ENCODE results near the gene VPS33B.
A peak's percentile ranks its signal among the peaks of the same experiment; 100 is the strongest.

The VPS33B gene

GRCh38 chr15:91007266-91007665 lies 15.1 kb downstream of the VPS33B start:
- Mint-ChIP-seq H3K27ac (no peak overlapping the region), H3K36me3 (ENCODE audit: low read depth) (peaks cover 31% of the 10 kb centered on the region), H3K4me3 (no peak overlapping the region), H3K9me3 (no peaks in the 10 kb centered on the region), H3K27me3 (no peaks in the 10 kb centered on the region), H3K4me1 (no peaks in the 10 kb centered on the region)
- ATAC-seq (no peak), DNase-seq (no peak)

- DNase-seq (no peak), ATAC-seq (no peak)
- peaks cover 38% of the 10 kb centered on the region for H3K36me3 Mint-ChIP-seq (ENCODE audit: low read depth)
- H3K4me3 Mint-ChIP-seq, result no peak overlapping the region
- H3K27me3 Mint-ChIP-seq, result no peaks in the 10 kb centered on the region
- no peaks in the 10 kb centered on the region for H3K9me3 Mint-ChIP-seq
- no peaks in the 10 kb centered on the region for H3K4me1 Mint-ChIP-seq
- H3K27ac Mint-ChIP-seq, result no peak overlapping the region
Observed at GRCh38 chr15:91001209-91001608, 21.2 kb downstream of the VPS33B start.

- no peak for DNase-seq
- Mint-ChIP-seq H3K4me3 (no peak overlapping the region), H3K27ac (no peak overlapping the region), H3K9me3 (no peaks in the 10 kb centered on the region), H3K27me3 (no peaks in the 10 kb centered on the region), H3K36me3 (ENCODE audit: low read depth) (peaks cover 38% of the 10 kb centered on the region), H3K4me1 (peaks cover 14% of the 10 kb centered on the region)
- ATAC-seq, result no peak
Observed at GRCh38 chr15:90998737-90999136, 23.7 kb downstream of the VPS33B start.

DNA sequence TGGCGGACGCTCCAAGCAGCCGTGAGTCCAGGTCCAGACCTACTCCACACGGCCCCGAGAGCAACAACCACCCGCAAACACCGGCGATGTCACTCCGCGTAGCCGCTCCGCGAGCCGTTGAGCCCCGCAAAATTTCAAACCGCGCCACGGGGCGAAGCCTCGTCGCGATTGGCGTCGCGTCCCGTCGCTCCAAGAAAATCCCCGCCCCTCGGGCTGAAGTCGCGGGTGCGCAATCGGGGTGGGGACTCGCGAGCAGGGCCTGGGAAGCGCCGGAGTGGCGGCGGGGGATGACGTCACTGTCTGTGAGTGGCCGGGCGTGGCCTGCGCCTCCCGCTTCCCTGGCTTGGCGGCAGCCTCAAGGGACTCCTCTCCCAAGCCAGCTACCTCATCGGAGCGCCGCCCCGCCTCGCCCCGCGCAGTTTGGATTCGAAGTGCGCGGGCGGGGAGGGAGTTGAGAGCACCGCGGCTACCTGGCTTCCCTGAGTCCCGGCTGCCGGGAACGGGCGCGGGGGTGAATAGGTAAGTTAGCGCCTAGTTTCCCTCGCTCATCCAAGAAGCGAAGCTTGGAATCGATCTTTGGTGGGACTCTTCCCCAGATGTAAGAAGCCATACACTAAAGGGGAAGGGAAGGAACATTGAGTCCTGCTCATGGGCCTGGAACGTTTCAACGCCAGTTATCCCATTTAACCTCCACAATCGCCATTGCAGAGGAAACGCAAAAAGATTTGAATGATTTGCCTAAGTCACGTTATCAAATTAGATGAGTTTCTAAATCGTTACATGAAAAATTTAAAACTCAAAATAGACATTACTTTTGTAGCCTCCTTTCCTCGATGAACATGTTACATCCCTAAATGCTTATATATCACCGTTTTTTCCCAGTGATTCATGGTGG lies 27.7 kb downstream of the VPS33B start, which contains the start of gene PRC1:
PRC1 (minus strand) TSS at position 119 of the 895 bp plus-strand sequence; CDS start at position 1, 118 bp downstream.
- peak; percentile 100 for ATAC-seq
- H3K27ac Mint-ChIP-seq, result peak within 1 kb of the TSS; percentile 99
- peaks cover 31% of the 10 kb centered on the region for H3K4me1 Mint-ChIP-seq
- H3K36me3 Mint-ChIP-seq (ENCODE audit: low read depth), result peaks cover 24% of the 10 kb centered on the region
- H3K4me3 Mint-ChIP-seq, result peak within 1 kb of the TSS; percentile 99
- no peaks in the 10 kb centered on the region for H3K9me3 Mint-ChIP-seq
- H3K27me3 Mint-ChIP-seq, result no peaks in the 10 kb centered on the region
- peak; percentile 99 for DNase-seq

- Mint-ChIP-seq H3K4me3 (peak overlapping the region; percentile 99), H3K36me3 (ENCODE audit: low read depth) (peaks cover 20% of the 10 kb centered on the region), H3K27ac (peak overlapping the region; percentile 99), H3K9me3 (no peaks in the 10 kb centered on the region), H3K4me1 (peaks cover 31% of the 10 kb centered on the region), H3K27me3 (no peaks in the 10 kb centered on the region)
- DNase-seq (peak; percentile 15), ATAC-seq (peak; percentile 4)
Observed at GRCh38 chr15:90994059-90994416, 28.4 kb downstream of the VPS33B start.

DNA sequence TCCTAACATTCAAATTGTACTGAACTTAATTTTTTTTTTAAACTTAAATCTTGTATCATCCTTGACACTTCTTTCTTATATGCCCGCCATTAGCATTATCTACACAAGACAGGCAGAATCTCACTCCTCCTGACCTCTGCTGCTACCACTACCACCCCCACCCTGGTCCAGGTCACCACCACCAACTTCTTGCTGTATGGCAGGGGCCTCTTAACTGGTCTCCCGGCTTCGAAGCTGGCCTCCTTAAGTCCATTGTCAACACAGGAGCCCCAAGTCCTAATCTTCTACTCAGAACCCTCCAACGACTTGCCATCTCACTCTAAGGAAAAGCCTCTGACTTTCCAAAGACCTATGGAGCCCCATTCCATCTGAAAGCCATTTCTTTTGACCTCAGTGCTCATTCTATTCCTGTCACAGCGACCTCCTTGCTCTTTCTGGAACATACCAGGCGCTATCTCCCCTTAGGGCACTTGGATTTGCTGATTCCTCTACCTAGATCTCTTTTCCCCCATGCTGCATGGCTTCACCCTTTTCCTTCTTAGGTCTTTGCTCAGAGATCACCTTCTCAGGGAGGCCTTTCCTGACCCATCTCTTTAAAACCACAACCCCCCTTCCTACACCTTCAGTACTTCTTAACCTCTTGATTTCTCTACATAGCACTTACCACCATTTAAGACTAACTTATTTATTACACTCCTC lies 30.7 kb downstream of the VPS33B start:
- peaks cover 9% of the 10 kb centered on the region for H3K36me3 Mint-ChIP-seq (ENCODE audit: low read depth)
- peaks cover 43% of the 10 kb centered on the region for H3K4me1 Mint-ChIP-seq
- H3K27ac Mint-ChIP-seq, result no peak overlapping the region
- DNase-seq (no peak), ATAC-seq (no peak)
- H3K9me3 Mint-ChIP-seq, result no peaks in the 10 kb centered on the region
- H3K27me3 Mint-ChIP-seq, result no peaks in the 10 kb centered on the region
- H3K4me3 Mint-ChIP-seq, result no peak overlapping the region

DNA sequence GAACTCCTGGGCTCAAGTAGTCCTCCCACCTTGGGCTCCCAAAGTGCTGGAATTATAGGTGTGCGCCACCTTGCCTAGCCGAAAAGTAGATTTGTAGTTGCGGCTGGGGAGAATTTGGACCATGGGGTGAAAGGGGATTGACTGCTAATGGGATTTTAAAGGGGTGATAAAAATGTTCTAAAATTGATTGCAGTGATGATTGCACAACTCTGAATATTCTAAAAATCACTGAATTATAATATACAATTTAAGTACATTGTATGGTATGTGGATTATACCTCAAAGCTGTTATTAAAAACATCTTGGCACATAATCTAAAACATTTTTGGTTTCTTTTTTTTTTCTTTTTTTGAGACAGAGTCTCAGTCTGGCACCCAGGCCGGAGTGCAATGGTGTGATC lies 31.9 kb downstream of the VPS33B start:
- no peak overlapping the region for H3K27ac Mint-ChIP-seq
- peaks cover 37% of the 10 kb centered on the region for H3K4me1 Mint-ChIP-seq
- H3K27me3 Mint-ChIP-seq, result no peaks in the 10 kb centered on the region
- no peak for DNase-seq
- no peak for ATAC-seq
- H3K4me3 Mint-ChIP-seq, result no peak overlapping the region
- no peaks in the 10 kb centered on the region for H3K9me3 Mint-ChIP-seq
- peaks cover 9% of the 10 kb centered on the region for H3K36me3 Mint-ChIP-seq (ENCODE audit: low read depth)

DNA sequence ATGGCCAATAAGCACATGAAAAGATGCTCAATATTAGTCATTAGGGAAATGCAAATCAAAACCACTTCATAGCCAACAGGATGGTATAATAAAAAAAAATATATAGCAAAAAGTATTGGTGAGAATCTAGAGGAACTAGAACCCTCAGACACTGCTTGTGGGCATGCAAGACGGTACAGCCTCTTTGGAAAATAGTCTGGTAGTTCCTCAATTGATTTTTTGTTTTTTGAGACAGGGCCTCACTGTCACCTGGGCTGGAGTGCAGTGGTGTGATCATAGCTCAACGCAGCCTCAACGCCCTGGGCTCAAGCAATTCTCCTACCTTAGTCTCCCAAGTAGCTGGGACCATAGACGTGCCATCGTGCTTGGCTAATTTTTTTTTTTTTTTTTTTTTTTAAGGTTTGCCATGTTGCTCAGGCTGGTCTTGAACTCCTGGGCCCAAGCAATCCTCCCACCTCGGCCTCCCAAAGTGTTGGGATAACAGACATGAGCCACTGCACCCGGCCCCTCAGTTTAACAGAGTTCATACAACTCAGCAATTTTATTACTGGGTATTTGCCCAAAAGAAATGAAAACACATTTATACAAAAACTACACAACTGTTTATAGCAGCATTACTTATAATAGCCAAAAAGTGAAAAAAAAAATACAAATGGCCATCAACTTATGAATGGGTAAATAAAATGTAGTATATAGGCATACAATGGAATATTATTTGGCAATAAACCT lies 33.2 kb downstream of the VPS33B start:
- no peaks in the 10 kb centered on the region for H3K27me3 Mint-ChIP-seq
- H3K27ac Mint-ChIP-seq, result no peak overlapping the region
- ATAC-seq (no peak), DNase-seq (no peak)
- no peak overlapping the region for H3K4me3 Mint-ChIP-seq
- peaks cover 13% of the 10 kb centered on the region for H3K36me3 Mint-ChIP-seq (ENCODE audit: low read depth)
- peaks cover 29% of the 10 kb centered on the region for H3K4me1 Mint-ChIP-seq
- H3K9me3 Mint-ChIP-seq, result no peaks in the 10 kb centered on the region

GRCh38 chr15:90988296-90988695 lies 34.1 kb downstream of the VPS33B start:
- no peak overlapping the region for H3K4me3 Mint-ChIP-seq
- DNase-seq, result no peak
- no peaks in the 10 kb centered on the region for H3K27me3 Mint-ChIP-seq
- peaks cover 27% of the 10 kb centered on the region for H3K4me1 Mint-ChIP-seq
- H3K27ac Mint-ChIP-seq, result no peak overlapping the region
- H3K36me3 Mint-ChIP-seq (ENCODE audit: low read depth), result peaks cover 19% of the 10 kb centered on the region
- no peak for ATAC-seq
- H3K9me3 Mint-ChIP-seq, result no peaks in the 10 kb centered on the region

DNA sequence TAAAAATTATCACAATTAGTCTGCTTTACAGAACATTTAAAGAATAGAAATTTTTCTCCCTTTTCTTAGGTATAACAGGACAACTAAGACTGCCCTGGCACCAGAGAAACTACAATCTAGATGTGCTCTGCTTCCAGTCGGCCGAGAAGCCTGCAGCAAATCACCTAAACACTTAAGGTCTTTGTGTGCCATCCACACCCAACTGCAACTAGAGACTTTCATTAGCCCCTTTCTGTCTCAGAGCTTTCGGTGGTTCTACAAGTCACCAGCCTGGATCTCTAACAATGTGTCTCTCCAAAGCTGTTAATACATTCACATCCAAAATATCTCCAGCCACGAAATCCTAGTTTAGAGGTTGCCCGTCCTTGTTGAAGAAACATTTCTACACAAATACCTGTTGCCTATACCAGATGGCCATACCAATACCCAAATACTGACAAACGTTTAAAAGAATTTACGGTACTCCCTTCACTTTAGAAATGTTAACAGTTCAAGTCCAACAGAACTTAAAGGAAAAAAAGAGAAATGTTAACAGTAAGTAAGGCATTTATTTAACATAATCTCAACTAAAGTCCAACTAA lies 34.7 kb downstream of the VPS33B start:
- peaks cover 24% of the 10 kb centered on the region for H3K36me3 Mint-ChIP-seq (ENCODE audit: low read depth)
- DNase-seq (no peak), ATAC-seq (no peak)
- H3K27me3 Mint-ChIP-seq, result no peaks in the 10 kb centered on the region
- no peak overlapping the region for H3K27ac Mint-ChIP-seq
- H3K9me3 Mint-ChIP-seq, result no peaks in the 10 kb centered on the region
- no peak overlapping the region for H3K4me3 Mint-ChIP-seq
- peaks cover 21% of the 10 kb centered on the region for H3K4me1 Mint-ChIP-seq

DNA sequence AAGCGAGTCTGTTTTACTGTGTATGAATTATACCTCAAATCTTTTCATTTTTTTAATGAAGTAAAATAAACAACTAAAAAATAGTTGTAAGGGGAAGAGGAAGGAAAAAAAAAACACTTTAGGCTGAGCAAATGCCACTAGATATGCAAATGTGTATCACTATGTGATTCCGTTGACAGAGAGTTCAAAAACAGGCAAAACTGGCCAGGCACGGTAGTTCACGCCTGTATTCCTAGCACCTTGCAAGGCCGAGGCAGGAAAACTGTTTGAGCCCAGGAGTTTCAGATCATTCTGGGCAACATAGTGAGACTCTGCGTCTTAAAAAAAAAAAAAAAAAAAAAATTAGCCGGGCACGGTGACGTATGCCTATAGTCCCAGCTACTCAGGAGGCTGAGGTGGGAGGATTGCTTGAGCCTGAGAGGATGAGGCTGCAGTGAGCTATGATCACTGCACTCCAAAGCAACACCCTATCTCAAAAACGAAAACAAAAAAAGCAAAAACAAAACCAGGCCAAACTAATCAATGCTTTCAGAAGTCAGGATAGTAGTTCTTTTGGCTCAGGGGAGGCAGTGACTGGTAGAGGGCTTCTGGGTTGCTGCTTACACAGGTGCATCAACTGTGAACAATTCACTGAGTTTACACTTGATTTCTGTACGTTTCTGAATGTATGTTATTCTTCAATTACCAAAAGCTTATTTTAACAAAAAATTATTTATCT lies 35.4 kb downstream of the VPS33B start:
- Mint-ChIP-seq H3K27me3 (no peaks in the 10 kb centered on the region), H3K9me3 (no peaks in the 10 kb centered on the region), H3K4me1 (peaks cover 15% of the 10 kb centered on the region), H3K27ac (no peak overlapping the region), H3K36me3 (ENCODE audit: low read depth) (peaks cover 27% of the 10 kb centered on the region), H3K4me3 (no peak overlapping the region)
- ATAC-seq (no peak), DNase-seq (no peak)

DNA sequence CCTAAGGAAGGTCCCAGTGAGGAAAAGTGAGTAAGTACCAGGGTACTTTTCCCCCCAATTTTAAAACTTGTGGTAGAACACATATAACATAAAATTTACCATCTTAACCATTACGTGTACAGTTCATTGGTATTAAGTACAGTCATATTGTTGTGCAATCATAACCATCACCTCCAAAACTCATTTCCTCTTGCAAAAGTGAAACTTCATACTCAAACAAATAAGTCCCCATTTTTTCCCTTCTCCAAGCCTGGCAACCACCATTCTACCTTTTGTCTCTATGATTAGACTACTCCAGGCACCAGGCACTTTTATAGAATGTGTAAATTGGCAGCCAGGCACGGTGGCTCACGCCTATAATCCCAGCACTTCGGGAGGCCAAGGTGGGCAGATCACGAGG lies 40.3 kb downstream of the VPS33B start:
- no peaks in the 10 kb centered on the region for H3K4me1 Mint-ChIP-seq
- no peaks in the 10 kb centered on the region for H3K27me3 Mint-ChIP-seq
- H3K4me3 Mint-ChIP-seq, result no peak overlapping the region
- peaks cover 64% of the 10 kb centered on the region for H3K36me3 Mint-ChIP-seq (ENCODE audit: low read depth)
- no peaks in the 10 kb centered on the region for H3K9me3 Mint-ChIP-seq
- DNase-seq (no peak), ATAC-seq (peak; percentile 28)
- H3K27ac Mint-ChIP-seq, result no peak overlapping the region

DNA sequence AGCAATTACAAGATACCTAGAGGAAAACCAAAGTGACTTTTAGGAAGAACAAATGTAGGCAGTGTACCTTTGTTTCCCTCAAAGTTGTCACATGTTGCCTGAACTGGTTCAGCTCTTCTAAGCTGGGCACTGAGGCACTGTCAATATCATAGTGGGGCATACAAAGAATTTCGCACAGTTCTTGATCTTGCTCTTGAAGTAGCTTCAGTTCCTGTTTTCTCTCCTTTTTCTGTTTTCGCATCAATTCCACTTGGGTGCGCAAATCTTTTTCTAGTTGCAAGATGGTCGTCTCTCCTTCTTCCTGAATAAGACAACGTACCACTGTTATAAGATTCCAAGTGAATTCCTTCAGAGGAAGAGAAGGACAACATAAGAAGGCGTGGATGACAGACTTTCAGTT lies 40.7 kb downstream of the VPS33B start:
- Mint-ChIP-seq H3K9me3 (no peaks in the 10 kb centered on the region), H3K27me3 (no peaks in the 10 kb centered on the region), H3K4me1 (no peaks in the 10 kb centered on the region), H3K4me3 (no peak overlapping the region), H3K36me3 (ENCODE audit: low read depth) (peaks cover 68% of the 10 kb centered on the region), H3K27ac (no peak overlapping the region)
- ATAC-seq (no peak), DNase-seq (no peak)

GRCh38 chr15:90979582-90979981 lies 42.8 kb downstream of the VPS33B start:
- H3K9me3 Mint-ChIP-seq, result no peaks in the 10 kb centered on the region
- no peak for ATAC-seq
- DNase-seq, result no peak
- no peak overlapping the region for H3K4me3 Mint-ChIP-seq
- H3K27me3 Mint-ChIP-seq, result no peaks in the 10 kb centered on the region
- peaks cover 80% of the 10 kb centered on the region for H3K36me3 Mint-ChIP-seq (ENCODE audit: low read depth)
- no peaks in the 10 kb centered on the region for H3K4me1 Mint-ChIP-seq
- peak overlapping the region; percentile 3 for H3K27ac Mint-ChIP-seq
